GM12878 (cell line): ENCODE measurements around the gene NUAK1. TPM values are rescaled to one million over a fixed set of nuclear protein-coding genes. Genes with fewer than 3 reads are reported as not detected.

Source experiments
- ATAC-seq: fragments of 200-7000 bp; cut with Tn5 transposase; 3 replicates; pipeline ENCODE4 v1.9.1; 2020; ENCODE audit warnings: mild to moderate bottlenecking, moderate library complexity
- BruUV-seq: library from RNA; stranded (reverse); fragments of 400-500 nt; replicated peaks from 2 replicates; lab custom pipeline; 2021; lab: Mats Ljungman, UMichigan
- CTCF ChIA-PET: fragments of 300-600 bp; sonication (Branson Sonifier 250); formaldehyde crosslinking; extraction: SDS; loops from one replicate; lab custom pipeline; 2021; ENCODE audit warnings: inconsistent platforms; lab: Yijun Ruan, JAX
- POLR2A ChIA-PET: fragments of 350-600 bp; formaldehyde crosslinking; extraction: SDS; loops from one replicate; lab custom pipeline; 2021; ENCODE audit warnings: inconsistent platforms; lab: Charles Lee
- RAD21 ChIA-PET: fragments of 300-600 bp; sonication (Branson Sonifier 250); formaldehyde crosslinking; loops from one replicate; lab custom pipeline; 2023; ENCODE audit warnings: antibody characterized with exemption; ENCODE audit not compliant: unreplicated experiment; lab: Charles Lee
- SMC1A ChIA-PET: fragments of 300-600 bp; sonication (Branson Sonifier 250); formaldehyde crosslinking; loops from one replicate; lab custom pipeline; 2023; ENCODE audit not compliant: unreplicated experiment, uncharacterized antibody; lab: Charles Lee
- DNase-seq: peaks from one replicate; pipeline ENCODE4 v3.0.0-alpha.2; 2011; ENCODE audit warnings: low read depth, low spot score
- FAIRE-seq: peaks from 3 replicates; lab custom pipeline; 2011; peaks lifted over from hg19 to GRCh38; lab: Jason Lieb, UNC
- H2AFZ ChIP-seq: 2 replicates; pipeline ENCODE4 v1.6.0; 2011; ENCODE audit warnings: low read depth, low read length, control low read depth; ENCODE audit not compliant: control insufficient read depth
- H3K27ac ChIP-seq: 2 replicates; pipeline ENCODE4 v1.5.1; 2011; ENCODE audit warnings: control low read depth; ENCODE audit not compliant: control insufficient read depth, insufficient read depth
- H3K27me3 ChIP-seq, 2 experiments: replicated peaks in 1 of 2; 2 replicates each; pipeline versions ENCODE4 v1.6.0 to v1.6.1; 2011; ENCODE audit warnings: low read length in 1 of 2; ENCODE audit not compliant: control insufficient read depth in 2 of 2, insufficient read depth in 2 of 2
- H3K36me3 ChIP-seq, 2 experiments: 2 replicates each; pipeline ENCODE4 v1.5.1; 2011; ENCODE audit warnings: low read length in 1 of 2; ENCODE audit not compliant: control insufficient read depth in 2 of 2, insufficient read depth in 2 of 2
- H3K4me1 ChIP-seq: 2 replicates; pipeline ENCODE4 v1.6.1; 2011; ENCODE audit warnings: mild to moderate bottlenecking, low read length, moderate library complexity, mixed read lengths; ENCODE audit not compliant: control insufficient read depth, insufficient read depth
- H3K4me2 ChIP-seq: 2 replicates; pipeline ENCODE4 v1.6.0; 2011; ENCODE audit warnings: control low read depth; ENCODE audit not compliant: control insufficient read depth, insufficient read depth
- H3K4me3 ChIP-seq: fragments of 200-600 bp; sonication (generic); 2 replicates; pipeline ENCODE4 v1.5.1; 2016
- H3K79me2 ChIP-seq: 2 replicates; pipeline ENCODE4 v1.6.0; 2011; ENCODE audit warnings: low read length; ENCODE audit not compliant: control insufficient read depth, insufficient read depth
- H3K9ac ChIP-seq: 2 replicates; pipeline ENCODE4 v1.8.0; 2011; ENCODE audit warnings: low read length, control low read depth, mixed read lengths; ENCODE audit not compliant: control insufficient read depth, insufficient read depth
- H3K9me3 ChIP-seq: replicated peaks from 3 replicates; pipeline ENCODE4 v1.5.1; 2011; ENCODE audit warnings: mild to moderate bottlenecking, low read length; ENCODE audit not compliant: control insufficient read depth, insufficient read depth
- H4K20me1 ChIP-seq: 2 replicates; pipeline ENCODE4 v1.6.0; 2011; ENCODE audit not compliant: control insufficient read depth, insufficient read depth
- E4F1 ChIP-seq: fragments of 450-650 bp; IDR thresholded peaks from 2 replicates; pipeline ENCODE4 v1.6.1; 2018; ENCODE audit warnings: borderline replicate concordance, mild to moderate bottlenecking; ENCODE audit not compliant: partially characterized antibody
- FOXM1 ChIP-seq: IDR thresholded peaks from 2 replicates; pipeline ENCODE4 v1.6.1; 2012; ENCODE audit warnings: low read depth, mild to moderate bottlenecking, inconsistent platforms, low read length, moderate library complexity
- IKZF2 ChIP-seq, 2 experiments: fragments of 450-650 bp; IDR thresholded peaks; 2 replicates each; pipeline ENCODE4 v1.6.1; 2017; ENCODE audit warnings: mild to moderate bottlenecking in 2 of 2, moderate library complexity in 2 of 2
- MXI1 ChIP-seq: fragments of 150-350 bp; IDR thresholded peaks from 2 replicates; pipeline ENCODE4 v1.6.1; 2011; ENCODE audit warnings: low read depth, mild to moderate bottlenecking, inconsistent platforms, low read length, improper control_type of control experiment
- RB1 ChIP-seq: fragments of 450-650 bp; formaldehyde crosslinking; IDR thresholded peaks from 2 replicates; pipeline ENCODE4 v1.6.1; 2017; ENCODE audit warnings: mild to moderate bottlenecking, borderline replicate concordance
- SMARCA5 ChIP-seq: fragments of 450-650 bp; IDR thresholded peaks from 2 replicates; pipeline ENCODE4 v1.6.1; 2017; ENCODE audit warnings: mild to moderate bottlenecking
- SUPT20H ChIP-seq: IDR thresholded peaks from 2 replicates; pipeline ENCODE4 v1.6.1; 2011; ENCODE audit warnings: low read depth, mild to moderate bottlenecking, low read length, moderate library complexity, borderline replicate concordance; ENCODE audit not compliant: control insufficient read depth
- ZBED1 ChIP-seq: IDR thresholded peaks from 2 replicates; pipeline ENCODE4 v1.6.1; 2016; ENCODE audit warnings: borderline replicate concordance
- WGBS: methylation state at CpG from one replicate; pipeline ENCODE4 v1.1.6; 2016; ENCODE audit warnings: low lambda C conversion rate; ENCODE audit not compliant: insufficient replicate concordance, insufficient coverage; ENCODE audit errors: missing lambda C conversion rate; 5-methylcytosine and 5-hydroxymethylcytosine counted together
- in situ Hi-C: fragments of 300-500 bp; cut with MboI; formaldehyde crosslinking; loops from 9 replicates; pipeline ENCODE4 v1.14.3; 2018; ENCODE audit warnings: mixed read lengths
- intact Hi-C: fragments of 100-400 bp; cut with micrococcal nuclease; formaldehyde crosslinking; loops from one replicate; pipeline ENCODE4 v1.14.2; 2022; ENCODE audit not compliant: unreplicated experiment
- polyA plus RNA-seq, 11 experiments: library from polyadenylated mRNA; depleted of rRNA in 4 of 11; unstranded in 6 of 11; stranded (reverse) in 5 of 11; fragments of >200 nt; fragmentation: Nextera tagmentation in 4 of 11; fragmentation: Illumina TruSeq in 1 of 11; extraction: Ambion mirVana in 4 of 11; extraction: Trizol in 1 of 11; gene quantifications; 1 replicate in 1 of 11; 2 replicates in 10 of 11; pipeline versions ENCODE4 v1.2.1 to v1.2.3, GENCODE V29; 2011 to 2016; ENCODE audit warnings: inconsistent platforms in 2 of 11, missing spikeins in 2 of 11, low read depth in 1 of 11
- total RNA-seq, 4 experiments: library from RNA; depleted of rRNA in 3 of 4; stranded (reverse); fragments of >200 nt in 3 of 4; fragmentation: Illumina TruSeq in 1 of 4; extraction: Trizol in 1 of 4; gene quantifications; 2 replicates each; pipeline versions ENCODE4 v1.2.1 to v1.2.3, GENCODE V29; 2013 to 2021
- TF ChIP-seq, protein P1 (sequence below): fragments of 450-650 bp; IDR thresholded peaks from 2 replicates; pipeline ENCODE4 v1.6.1; 2018; ENCODE audit warnings: mild to moderate bottlenecking, low read depth, moderate library complexity; ENCODE audit not compliant: partially characterized antibody
- TF ChIP-seq, protein P2 (sequence below), 3 experiments: IDR thresholded peaks in 2 of 3; conservative IDR thresholded peaks in 1 of 3; 2 replicates each; pipeline ENCODE4 v1.5.1; 2011; ENCODE audit warnings: low read depth in 3 of 3, low read length in 3 of 3, mild to moderate bottlenecking in 3 of 3, control low read depth in 2 of 3, moderate library complexity in 2 of 3, inconsistent platforms in 1 of 3, mixed read lengths in 1 of 3; ENCODE audit not compliant: control insufficient read depth in 2 of 3, insufficient read depth in 1 of 3; ENCODE audit errors: extremely low read depth in 1 of 3
- TF ChIP-seq, protein P3 (sequence below): fragments of 450-650 bp; IDR thresholded peaks from 2 replicates; pipeline ENCODE4 v1.6.1; 2017; ENCODE audit warnings: mild to moderate bottlenecking, moderate library complexity

Gene NUAK1
- total and polyA plus RNA-seq, 10 of the 15 experiments (the other 5 are each of a cell fraction or from before 2014, with no cell fraction given): 0.03 to 0.42 (median 0.08) TPM; not detected in 2

DNA sequence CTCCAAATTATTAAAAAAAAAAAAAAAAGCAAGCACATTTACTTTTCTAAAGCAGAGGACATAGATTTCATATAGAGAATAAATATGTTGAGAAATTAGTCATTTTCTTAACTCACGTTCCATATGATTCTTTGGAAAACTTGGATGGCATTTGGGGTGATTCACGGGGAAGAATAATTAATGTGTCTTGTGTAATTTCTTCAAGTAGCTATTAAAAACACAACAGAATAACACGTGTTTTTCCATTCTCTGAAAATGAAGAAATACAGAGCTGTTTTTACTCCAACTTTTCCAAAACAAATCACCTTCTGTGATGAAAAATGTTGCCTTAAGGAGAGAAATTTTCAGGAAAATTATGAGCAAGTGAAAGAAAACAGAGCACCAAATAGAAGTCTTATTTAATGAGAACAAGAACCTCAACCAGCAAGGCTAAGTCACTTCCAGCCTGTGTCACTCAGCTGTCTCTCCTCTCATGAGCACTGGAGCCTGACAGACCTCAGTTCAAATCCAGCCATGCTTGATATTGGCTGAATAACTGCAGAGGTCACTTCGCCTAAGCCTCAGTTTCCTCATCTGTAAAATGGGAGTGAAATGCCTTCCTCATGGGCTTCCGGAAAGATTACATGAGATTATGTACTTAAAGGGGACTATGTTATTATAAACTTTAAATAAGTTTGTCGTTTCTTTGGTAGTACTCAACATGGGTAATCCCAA is 42.8 kb upstream of the NUAK1 start:
- POLR2A ChIA-PET: interaction anchor here (0.7 kb wide), 1 partner anchor 449 kb away, joined by 3 read pairs; no protein-coding TSS in a partner anchor
- Histone ChIP-seq H4K20me1 (no peaks in the 10 kb centered on the region), H3K4me1 (no peaks in the 10 kb centered on the region), H3K4me3 (no peak overlapping the region), H3K79me2 (no peaks in the 10 kb centered on the region), H3K4me2 (no peak overlapping the region), H3K27ac (no peak overlapping the region), H3K27me3 (peaks cover 0 to 2% of the 10 kb centered on the region in 2 experiments; a peak in 2 of 4 replicates), H3K36me3 (no peaks in the 10 kb centered on the region), H3K9ac (no peak overlapping the region), H3K9me3 (no peaks in the 10 kb centered on the region), H2AFZ (no peak overlapping the region)
- intact Hi-C loops: no loop called here
- FAIRE-seq: no peak
- no TSS peak for BruUV-seq
- CTCF ChIA-PET: interaction anchor here (0.6 kb wide), 1 partner anchor 908 kb away, joined by 3 read pairs; no protein-coding TSS in a partner anchor
- in situ Hi-C loops: no loop called here
- RAD21 ChIA-PET: no interaction called here
- no peak for ATAC-seq
- no peak for DNase-seq
- 37% methylated on average over 6 of the region's 6 CpGs for WGBS
- SMC1A ChIA-PET: no interaction called here
- TF ChIP-seq IKZF2 (IDR thresholded peaks at IDR 0.05): no peak
- no peak for TF ChIP-seq SMARCA5
- no peak for TF ChIP-seq RB1
- TF ChIP-seq ZBED1: no peak
- no peak for TF ChIP-seq FOXM1
- TF ChIP-seq E4F1: no peak
- no peak for TF ChIP-seq SUPT20H
- TF ChIP-seq, protein P1, sequence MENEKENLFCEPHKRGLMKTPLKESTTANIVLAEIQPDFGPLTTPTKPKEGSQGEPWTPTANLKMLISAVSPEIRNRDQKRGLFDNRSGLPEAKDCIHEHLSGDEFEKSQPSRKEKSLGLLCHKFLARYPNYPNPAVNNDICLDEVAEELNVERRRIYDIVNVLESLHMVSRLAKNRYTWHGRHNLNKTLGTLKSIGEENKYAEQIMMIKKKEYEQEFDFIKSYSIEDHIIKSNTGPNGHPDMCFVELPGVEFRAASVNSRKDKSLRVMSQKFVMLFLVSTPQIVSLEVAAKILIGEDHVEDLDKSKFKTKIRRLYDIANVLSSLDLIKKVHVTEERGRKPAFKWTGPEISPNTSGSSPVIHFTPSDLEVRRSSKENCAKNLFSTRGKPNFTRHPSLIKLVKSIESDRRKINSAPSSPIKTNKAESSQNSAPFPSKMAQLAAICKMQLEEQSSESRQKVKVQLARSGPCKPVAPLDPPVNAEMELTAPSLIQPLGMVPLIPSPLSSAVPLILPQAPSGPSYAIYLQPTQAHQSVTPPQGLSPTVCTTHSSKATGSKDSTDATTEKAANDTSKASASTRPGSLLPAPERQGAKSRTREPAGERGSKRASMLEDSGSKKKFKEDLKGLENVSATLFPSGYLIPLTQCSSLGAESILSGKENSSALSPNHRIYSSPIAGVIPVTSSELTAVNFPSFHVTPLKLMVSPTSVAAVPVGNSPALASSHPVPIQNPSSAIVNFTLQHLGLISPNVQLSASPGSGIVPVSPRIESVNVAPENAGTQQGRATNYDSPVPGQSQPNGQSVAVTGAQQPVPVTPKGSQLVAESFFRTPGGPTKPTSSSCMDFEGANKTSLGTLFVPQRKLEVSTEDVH: no peak
- TF ChIP-seq MXI1: no peak
- TF ChIP-seq, protein P2, sequence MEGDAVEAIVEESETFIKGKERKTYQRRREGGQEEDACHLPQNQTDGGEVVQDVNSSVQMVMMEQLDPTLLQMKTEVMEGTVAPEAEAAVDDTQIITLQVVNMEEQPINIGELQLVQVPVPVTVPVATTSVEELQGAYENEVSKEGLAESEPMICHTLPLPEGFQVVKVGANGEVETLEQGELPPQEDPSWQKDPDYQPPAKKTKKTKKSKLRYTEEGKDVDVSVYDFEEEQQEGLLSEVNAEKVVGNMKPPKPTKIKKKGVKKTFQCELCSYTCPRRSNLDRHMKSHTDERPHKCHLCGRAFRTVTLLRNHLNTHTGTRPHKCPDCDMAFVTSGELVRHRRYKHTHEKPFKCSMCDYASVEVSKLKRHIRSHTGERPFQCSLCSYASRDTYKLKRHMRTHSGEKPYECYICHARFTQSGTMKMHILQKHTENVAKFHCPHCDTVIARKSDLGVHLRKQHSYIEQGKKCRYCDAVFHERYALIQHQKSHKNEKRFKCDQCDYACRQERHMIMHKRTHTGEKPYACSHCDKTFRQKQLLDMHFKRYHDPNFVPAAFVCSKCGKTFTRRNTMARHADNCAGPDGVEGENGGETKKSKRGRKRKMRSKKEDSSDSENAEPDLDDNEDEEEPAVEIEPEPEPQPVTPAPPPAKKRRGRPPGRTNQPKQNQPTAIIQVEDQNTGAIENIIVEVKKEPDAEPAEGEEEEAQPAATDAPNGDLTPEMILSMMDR (IDR thresholded peaks at IDR 0.05 in 2 of 3, conservative IDR thresholded peaks at IDR 0.05 in 1 of 3; ENCODE audit: control insufficient read depth in 2 of 3, extremely low read depth in 1 of 3, insufficient read depth in 1 of 3, low read depth in 3 of 3, low read length in 3 of 3): no peak
- TF ChIP-seq, protein P3, sequence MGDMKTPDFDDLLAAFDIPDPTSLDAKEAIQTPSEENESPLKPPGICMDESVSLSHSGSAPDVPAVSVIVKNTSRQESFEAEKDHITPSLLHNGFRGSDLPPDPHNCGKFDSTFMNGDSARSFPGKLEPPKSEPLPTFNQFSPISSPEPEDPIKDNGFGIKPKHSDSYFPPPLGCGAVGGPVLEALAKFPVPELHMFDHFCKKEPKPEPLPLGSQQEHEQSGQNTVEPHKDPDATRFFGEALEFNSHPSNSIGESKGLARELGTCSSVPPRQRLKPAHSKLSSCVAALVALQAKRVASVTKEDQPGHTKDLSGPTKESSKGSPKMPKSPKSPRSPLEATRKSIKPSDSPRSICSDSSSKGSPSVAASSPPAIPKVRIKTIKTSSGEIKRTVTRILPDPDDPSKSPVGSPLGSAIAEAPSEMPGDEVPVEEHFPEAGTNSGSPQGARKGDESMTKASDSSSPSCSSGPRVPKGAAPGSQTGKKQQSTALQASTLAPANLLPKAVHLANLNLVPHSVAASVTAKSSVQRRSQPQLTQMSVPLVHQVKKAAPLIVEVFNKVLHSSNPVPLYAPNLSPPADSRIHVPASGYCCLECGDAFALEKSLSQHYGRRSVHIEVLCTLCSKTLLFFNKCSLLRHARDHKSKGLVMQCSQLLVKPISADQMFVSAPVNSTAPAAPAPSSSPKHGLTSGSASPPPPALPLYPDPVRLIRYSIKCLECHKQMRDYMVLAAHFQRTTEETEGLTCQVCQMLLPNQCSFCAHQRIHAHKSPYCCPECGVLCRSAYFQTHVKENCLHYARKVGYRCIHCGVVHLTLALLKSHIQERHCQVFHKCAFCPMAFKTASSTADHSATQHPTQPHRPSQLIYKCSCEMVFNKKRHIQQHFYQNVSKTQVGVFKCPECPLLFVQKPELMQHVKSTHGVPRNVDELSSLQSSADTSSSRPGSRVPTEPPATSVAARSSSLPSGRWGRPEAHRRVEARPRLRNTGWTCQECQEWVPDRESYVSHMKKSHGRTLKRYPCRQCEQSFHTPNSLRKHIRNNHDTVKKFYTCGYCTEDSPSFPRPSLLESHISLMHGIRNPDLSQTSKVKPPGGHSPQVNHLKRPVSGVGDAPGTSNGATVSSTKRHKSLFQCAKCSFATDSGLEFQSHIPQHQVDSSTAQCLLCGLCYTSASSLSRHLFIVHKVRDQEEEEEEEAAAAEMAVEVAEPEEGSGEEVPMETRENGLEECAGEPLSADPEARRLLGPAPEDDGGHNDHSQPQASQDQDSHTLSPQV: no peak
